H1 (cell line): ENCODE measurements around the gene GFRA4.

Experiments
- JUN ChIP-seq: IDR thresholded peaks from 2 replicates; pipeline ENCODE4 v1.6.1; 2011; ENCODE audit warnings: low read depth, mild to moderate bottlenecking, improper control_type of control experiment, low read length
- NRF1 ChIP-seq: IDR thresholded peaks from 2 replicates; pipeline ENCODE4 v1.6.1; 2011; ENCODE audit warnings: mild to moderate bottlenecking, low read depth, low read length, improper control_type of control experiment
- POU5F1 ChIP-seq: IDR thresholded peaks from 2 replicates; pipeline ENCODE4 v1.6.1; 2011; ENCODE audit warnings: low read depth, mild to moderate bottlenecking, low read length, moderate library complexity

DNA sequence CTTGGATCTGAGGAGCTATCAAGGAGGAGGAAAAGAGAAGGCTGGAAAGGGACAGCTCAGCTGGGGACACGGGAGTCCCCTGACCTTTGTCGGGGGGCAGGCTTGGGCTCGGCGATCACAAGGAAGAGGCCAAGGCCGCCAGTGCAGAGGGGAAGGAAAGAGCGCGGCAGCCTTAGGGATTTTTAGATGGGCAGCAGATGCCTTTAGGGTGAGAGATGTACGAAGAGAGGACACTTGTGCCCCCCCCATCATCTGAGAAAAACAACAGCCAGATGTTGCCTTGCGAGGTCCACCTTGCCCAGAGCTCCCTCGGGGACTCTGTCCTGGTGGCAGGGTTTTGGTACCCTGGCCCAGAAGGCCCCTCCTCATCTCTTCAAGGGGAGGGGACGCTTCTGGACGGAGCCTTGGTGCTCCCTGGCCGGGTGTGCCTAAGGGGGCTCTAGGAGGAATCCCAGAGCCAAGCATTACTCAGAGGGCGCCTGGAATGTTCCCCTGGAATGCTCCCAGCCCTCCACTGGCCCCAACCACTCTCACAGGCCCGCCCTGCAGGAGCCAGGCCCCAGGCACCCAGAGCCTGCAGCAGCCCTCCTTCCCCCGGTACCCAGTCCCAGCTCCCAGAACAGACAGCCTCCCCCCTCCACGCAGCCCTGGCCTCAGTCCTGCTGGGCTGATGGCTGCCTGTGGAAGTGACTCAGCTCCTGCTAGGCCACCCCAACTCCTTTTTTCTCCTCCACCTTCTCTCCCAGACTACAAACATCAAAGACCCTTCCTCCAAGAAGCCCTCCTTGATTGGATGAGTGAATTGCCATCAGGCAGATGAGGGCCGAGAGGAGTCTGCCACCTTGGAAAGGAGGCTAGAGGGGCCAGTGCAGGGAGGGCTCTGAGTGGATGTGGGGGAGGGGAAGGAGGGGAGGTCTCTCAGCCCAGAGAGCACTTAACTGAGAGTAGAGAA lies 16.8 kb upstream of the GFRA4 start:
- no peak for TF ChIP-seq NRF1
- TF ChIP-seq JUN, result no peak
- no peak for TF ChIP-seq POU5F1
